GM23248 (cell line): ENCODE data around the gene TMEM174.

Source experiments
- EZH2 ChIP-seq: fragments of 200-600 bp; sonication (generic); IDR thresholded peaks from 2 replicates; pipeline ENCODE4 v1.6.1; 2018; ENCODE audit warnings: antibody characterized with exemption, mild to moderate bottlenecking; ENCODE audit not compliant: insufficient read depth, poor library complexity, severe bottlenecking
- EZH2phosphoT487 ChIP-seq: fragments of 200-600 bp; sonication (generic); IDR thresholded peaks from 2 replicates; pipeline ENCODE4 v1.6.1; 2018; ENCODE audit warnings: antibody characterized with exemption, moderate library complexity, mild to moderate bottlenecking, low read depth; ENCODE audit not compliant: insufficient read depth

DNA sequence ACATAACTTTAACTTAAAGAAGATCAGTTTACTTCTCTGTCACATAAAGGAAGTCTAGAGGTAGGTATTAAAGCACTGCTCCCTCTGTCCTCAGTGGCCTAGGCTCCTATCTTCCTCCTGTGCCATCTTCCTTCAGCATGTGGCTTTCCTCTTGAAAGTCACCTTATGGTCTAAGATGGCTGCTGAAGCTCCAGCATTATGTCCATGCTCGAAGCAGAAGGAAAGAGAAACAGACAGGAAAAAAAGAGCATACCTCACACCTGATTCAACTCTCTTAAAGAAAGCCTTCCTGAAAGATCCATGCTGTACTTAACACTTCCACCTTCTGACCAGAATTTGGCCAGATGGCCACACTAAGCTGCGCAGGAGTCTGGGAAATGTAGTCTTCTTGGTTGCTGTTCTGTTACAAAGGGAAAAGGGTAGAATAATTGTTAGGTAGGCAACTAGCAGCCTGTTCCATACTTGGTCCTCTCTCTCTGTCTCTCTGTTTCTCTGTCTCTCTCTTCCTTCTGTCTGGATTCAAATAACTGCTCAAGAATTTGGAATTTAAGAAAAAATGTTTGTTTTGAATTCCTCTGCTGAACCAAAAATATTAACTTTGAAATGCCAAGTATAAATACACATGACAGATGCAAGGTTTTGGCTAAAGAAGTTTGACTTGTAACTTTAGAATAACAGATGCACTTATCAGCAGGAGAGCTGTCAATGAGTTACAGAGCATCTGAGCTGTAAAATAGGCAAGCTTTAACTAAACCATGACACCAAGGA, 16.0 kb downstream of the TMEM174 start:
- no peak for TF ChIP-seq EZH2phosphoT487
- no peak for TF ChIP-seq EZH2
